GM18498 (cell line): ENCODE measurements around the gene TPRA1.

ENCODE experiments used
- ATAC-seq: cut with Tn5 transposase; IDR thresholded peaks from one replicate; pipeline ENCODE4 v1.9.1; 2021; ENCODE audit warnings: mild to moderate bottlenecking, moderate library complexity; ENCODE audit not compliant: unreplicated experiment

The TPRA1 gene

GRCh38 chr3:127593178-127593577 lies 2.6 kb upstream of the TPRA1 start:
- ATAC-seq = no peak

GRCh38 chr3:127590282-127590592 lies 296 bp downstream of the TPRA1 start:
- ATAC-seq = peak; percentile 50

DNA sequence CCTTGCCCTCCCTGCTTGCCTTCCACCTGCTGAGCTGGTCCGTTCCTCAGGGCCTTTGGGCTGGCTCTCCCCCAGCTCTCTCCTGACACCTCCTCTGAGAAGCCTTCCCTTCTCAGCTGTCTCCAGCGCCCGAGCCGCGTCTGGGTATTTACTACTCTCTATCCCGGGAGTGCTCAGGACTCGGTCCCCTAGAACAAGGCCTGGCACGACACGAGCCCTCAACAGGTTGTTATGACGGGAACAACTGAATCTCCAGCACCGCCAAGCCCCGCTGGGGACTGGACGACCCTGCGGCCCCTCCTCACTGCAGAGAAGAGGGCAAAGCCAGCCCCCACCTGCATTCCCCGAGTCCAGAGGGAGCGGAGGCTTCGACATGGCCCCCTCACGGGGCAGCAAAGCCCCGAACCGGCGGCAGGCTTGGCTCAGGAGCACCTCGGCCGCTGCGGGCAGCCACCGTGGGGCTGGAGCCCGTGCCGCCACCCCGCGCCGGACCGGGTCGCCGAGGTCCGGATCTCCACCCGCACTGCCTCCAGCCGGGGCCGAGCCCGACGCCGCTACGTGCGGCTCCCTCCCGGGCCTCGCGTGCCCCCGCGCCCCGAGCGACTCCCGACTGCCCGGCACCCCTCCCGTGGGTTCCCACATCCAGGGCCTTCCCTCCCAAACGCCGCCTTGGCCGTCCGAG lies 792 bp downstream of the TPRA1 start:
- ATAC-seq = peak; percentile 9

DNA sequence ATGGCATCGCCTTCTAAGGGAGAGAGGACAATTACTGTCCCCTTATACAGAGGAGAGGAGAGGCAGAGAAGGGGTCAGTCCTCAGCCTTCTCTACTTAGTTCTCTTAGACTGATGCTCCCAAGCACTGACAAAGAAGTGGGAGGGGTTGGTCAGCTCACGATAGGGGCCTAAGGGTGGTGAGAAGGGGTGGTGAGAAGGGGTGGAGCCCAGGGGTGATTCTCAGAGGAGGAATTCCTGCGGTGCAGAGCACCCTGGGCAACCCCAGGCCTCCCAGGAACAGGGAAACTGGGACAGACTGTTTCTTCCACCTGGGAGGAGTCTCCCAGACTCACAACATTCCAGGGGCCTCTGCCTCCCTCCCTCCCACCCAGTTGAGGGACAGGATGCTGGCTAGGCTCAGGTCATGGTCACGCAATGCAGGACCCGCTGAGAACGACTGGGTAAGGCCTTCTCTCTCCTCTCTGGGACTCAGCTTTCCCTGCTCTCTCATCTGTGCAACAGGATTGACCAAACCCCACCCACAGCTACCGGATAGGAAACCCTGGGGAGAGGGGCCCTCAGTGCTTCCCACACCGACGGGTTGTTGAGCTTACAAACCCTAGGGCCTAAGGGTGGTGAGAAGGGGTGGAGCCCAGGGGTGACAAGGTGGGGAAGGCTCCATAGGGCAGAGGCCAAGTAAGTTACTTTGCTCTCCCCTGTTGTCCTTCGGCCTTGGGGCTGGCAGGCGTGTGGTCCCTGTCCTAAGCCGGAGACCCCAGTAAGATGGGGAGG lies 1.5 kb downstream of the TPRA1 start:
- ATAC-seq = no peak

GRCh38 chr3:127587876-127588275 lies 2.7 kb downstream of the TPRA1 start:
- ATAC-seq = no peak

- no peak for ATAC-seq
Measured at GRCh38 chr3:127585813-127586413, 4.6 kb downstream of the TPRA1 start.

GRCh38 chr3:127585163-127585812 lies 5.2 kb downstream of the TPRA1 start:
- no peak for ATAC-seq

- ATAC-seq = no peak
Measured at GRCh38 chr3:127584734-127585133, 5.8 kb downstream of the TPRA1 start.

DNA sequence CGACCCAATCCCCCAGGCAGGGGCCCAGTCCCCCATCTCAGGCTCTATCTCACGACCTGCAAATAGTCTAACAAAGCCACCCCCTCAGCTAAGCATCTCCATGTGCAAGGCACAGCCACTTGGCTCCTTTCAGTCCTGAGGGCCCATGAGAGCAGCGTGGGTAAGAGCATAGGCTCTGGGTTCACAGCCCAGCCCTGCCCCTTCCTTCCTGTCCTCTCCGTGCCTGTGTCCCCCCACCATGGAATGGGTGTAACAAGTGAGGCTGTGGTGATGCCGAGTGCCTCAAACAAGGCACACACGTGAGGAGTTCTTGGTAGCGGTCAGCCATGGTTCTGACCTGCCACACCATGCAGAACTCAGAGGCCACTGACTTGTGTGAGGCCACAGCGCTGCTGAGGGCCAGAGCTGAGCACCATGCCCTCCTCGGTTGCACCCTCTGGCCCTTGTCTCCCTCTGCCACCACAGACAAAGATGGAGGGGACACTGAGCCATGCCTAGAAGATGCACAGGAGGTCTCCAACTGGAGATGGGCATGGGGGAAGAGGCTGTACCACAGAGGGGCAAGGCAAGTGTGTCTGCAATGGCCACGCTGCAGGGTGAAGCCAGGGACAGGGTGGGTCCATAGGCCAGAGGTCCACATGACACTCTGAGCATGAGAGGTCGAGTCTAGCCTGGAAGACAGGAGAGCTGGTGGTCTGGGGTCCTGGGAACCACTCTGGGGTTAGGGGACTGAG lies 10.0 kb downstream of the TPRA1 start:
- no peak for ATAC-seq

DNA sequence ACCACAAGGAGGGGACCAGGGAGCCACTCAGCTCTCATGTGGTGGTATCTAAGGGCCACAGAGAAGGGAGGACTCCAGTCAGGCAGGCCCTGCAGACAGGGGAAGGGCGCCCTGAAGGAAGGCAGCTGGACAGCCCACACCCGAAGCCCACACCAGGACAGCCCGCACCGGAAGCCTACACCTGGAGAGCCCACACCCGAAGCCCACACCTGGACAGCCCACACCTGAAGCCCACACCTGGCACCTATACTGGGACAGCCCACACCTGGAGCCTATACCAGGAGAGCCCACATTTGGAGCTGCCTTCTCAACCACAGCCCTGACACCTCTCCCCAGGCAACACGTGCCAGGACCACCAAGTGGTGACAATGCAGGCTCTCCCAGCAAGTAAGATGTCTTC lies 11.7 kb downstream of the TPRA1 start:
- ATAC-seq = no peak

- no peak for ATAC-seq
Measured at GRCh38 chr3:127578168-127578567, 12.4 kb downstream of the TPRA1 start.

DNA sequence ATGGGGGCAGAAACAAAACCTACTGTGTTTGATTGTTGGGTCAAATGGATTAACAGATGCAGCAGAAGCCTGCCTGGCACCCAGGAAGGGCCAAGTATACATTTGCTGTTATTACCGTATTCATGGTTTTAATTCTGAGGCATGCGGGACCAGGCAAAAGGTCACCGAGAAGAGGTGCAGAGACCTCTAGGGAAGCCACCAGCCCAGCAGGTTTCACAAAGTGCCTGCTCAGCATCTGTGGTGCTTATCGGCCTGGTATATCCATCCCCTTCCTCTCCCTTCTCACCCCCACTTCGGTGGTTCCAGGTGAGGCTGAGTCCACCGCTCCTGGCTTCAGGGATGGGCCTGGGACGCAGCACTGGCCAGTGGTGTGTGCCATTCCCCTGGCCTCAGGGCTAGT lies 13.1 kb downstream of the TPRA1 start:
- ATAC-seq = no peak

DNA sequence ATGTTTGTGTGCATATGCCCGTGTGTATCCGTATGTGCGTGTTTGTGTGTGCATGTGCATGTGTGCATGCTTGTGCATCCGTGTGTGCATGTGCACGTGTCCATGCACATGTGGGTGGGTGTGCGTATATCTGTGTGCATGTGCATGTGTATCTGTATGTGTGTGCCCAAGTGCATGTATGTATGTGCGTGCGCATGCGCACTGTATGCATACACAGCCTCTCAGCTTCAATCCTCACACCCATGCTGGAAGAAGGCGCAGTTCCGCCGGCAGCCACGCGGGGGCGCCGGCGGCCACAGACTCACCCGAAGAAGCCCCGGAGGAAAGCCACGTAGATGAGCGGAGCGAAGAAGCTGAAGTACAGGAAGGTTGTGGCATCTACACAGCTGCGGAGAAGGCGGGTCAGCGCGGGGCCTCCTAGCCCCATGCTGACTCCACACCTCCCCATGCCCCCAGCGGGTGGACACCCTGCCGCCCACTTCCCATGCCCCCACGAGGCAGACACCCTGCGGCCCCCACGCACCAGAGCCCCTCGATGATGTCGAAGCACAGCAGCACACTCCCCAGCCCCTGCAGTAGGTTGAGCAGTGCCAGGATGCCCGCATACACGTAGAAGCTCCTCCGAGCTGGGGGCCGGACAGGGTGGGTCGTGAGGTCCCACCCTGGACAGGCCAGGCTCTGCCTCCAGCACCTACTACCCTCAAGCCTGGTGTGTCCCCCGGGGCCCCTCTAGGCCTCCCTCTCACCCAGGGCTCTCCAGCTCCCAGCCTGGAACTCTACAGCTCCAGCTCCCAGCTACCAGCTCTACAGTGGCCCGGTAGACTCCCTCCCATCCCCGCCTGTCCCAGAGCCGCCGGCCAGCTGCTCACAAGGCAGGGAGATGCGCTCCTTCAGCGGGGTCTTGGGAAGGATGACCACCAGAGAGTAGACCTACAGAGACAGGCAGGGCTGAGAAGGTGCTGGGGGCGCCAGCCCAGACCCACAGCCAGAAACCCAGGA lies 15.4 kb downstream of the TPRA1 start:
- ATAC-seq = peak; percentile 83

GRCh38 chr3:127573912-127574311 lies 16.6 kb downstream of the TPRA1 start:
- no peak for ATAC-seq

GRCh38 chr3:127573401-127573800 lies 17.1 kb downstream of the TPRA1 start:
- no peak for ATAC-seq

DNA sequence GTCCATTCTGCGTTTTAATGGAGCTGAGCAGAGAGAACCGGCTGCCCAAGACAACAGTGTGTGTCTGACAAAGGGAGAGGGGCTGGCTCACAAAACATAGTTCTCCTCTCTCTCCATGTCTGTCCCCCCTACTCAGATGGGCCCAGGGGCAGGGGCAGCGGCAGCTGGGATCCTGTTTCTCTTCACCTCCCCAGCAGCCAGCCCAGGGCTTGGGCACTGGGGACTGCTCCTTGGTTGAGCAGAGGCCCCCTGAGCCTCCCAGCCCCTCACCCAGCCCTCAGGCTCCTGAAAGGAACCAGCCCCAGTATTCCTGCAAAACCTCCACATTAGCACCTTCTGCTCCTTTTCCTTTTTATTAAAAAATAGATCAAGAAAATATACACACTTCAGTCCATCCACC lies 17.8 kb downstream of the TPRA1 start:
- ATAC-seq = no peak

DNA sequence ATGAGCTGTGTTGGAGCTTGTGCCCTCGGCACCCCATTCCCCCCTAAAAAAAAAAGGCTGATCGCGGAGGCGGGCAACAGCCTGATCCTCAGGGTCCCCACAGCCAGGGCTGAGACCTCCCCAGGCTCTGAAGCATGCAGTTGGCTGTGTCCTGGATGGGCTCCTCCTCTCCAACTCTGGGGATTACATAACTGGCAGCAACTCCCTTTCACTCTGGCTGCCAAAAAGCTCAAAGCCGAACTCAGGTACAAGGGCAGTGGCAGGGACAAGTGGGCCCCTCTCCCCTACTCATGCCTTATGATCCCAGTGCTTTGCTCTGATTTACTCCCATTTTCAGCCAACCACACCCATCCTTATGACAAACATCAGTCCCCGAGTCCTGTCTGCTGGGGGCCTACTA lies 18.3 kb downstream of the TPRA1 start:
- ATAC-seq = no peak

- no peak for ATAC-seq
Measured at GRCh38 chr3:127570520-127570919, 20.0 kb downstream of the TPRA1 start.

- no peak for ATAC-seq
Measured at GRCh38 chr3:127569160-127569559, 21.4 kb downstream of the TPRA1 start.

- ATAC-seq = no peak
Measured at GRCh38 chr3:127568586-127568985, 21.9 kb downstream of the TPRA1 start.
